NCI-H526 (cell line): ENCODE data around the gene KDM4C.

Experiments
- DNase-seq, 2 experiments: peaks; one replicate each; lab custom pipeline; 2025; lab: John Stamatoyannopoulos, UW

The KDM4C gene

GRCh38 chr9:6869081-6869948 lies 111.5 kb downstream of the KDM4C start:
- no peak for DNase-seq

GRCh38 chr9:6870149-6870548 lies 112.4 kb downstream of the KDM4C start:
- no peak for DNase-seq

DNA sequence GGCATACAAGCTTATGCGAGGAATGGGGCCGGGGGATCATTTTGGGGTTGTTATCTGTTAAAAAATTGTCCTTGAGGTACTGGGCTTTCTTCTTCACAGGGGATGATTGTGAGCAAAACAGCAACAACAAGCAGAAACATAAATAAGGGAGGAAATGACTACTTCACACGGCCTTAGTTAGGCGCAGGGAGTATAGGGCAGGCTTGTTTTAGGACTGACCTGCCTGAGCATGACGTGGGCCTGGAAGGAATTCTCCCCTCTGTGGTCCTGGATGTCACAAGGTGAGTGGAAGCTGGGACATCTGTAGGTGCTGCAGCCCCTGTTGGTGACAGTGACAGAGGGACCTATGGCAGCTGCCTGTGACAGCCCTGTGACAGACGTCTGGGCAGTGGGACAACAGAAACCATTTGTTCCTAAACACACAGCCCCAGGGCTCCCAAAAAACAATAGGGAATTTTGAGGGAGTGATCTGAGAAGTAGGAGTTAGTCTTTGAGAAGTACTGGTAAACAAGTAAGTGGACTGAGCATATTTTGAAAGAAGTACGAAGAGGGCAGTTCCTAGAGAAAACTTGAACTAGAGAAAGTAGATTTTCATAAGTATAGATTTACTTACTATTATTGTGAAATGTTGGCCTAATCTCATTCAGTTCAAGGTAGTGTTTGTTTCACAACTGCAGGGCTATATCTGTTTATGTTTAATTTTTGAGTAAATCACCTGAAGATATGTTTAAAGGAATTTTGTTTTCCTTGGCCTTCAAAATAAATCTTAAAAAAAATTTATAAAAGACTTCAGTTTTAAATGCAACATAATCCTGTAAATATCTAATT lies 113.1 kb downstream of the KDM4C start:
- DNase-seq: no peak

- DNase-seq: no peak
Measured at GRCh38 chr9:6873857-6874256, 116.1 kb downstream of the KDM4C start.

DNA sequence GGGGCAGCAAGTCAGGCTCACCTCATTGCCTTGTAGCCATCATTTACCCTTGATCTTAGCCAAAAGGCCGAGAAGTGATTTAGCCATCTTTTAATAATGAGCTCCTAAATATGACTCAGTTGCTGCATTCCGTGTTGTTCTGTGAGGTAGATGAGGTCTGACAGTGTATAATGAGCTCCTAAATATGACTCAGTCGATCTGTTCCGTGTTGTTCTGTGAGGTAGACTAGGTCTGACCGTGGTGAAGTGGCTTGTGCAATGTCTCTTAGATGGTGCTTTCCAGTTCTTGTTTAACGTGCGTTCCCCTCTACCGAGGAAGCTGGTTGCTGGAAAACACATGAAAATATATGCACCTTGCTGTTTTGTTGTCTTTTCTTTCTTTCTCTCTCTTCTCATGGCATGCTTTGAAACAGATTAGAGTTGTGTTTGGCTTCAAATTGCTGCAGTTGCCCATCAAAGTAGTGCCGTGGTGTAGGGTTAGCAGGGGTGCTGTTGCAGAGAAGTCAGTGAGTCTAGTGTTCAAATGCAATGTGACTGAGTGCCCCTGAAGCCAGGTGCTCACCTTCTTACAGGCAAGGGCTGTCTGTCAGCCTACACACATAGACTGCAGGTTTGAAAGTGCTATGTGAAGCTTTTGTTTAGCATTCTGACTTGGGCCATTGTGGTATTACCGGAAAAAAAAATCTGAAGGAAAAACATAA lies 118.6 kb downstream of the KDM4C start:
- DNase-seq: no peak

DNA sequence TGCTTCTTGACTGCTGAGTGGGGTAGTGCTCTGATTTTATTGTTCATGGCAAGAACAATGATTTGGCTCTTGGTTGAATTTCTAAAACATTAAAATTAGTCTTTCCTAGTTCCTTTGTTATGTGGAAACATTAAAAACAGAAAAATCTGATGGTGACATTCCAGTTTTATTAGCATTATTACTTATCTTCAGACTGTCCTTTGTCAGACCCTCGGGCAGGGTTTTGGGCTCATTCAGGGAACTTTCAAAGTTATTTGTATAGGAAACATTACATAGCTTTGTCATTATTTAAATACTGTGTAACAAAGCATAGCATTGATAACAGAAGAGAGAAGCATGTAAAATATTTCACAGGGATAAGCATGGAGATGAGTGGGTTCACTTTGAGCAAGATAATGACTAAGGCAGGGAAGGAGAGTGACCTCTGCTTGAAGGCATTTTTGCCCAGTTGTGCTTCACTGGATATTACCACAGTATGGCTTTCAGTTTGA lies 119.9 kb downstream of the KDM4C start:
- no peak for DNase-seq

- DNase-seq: no peak
Measured at GRCh38 chr9:6880626-6881025, 122.9 kb downstream of the KDM4C start.

DNA sequence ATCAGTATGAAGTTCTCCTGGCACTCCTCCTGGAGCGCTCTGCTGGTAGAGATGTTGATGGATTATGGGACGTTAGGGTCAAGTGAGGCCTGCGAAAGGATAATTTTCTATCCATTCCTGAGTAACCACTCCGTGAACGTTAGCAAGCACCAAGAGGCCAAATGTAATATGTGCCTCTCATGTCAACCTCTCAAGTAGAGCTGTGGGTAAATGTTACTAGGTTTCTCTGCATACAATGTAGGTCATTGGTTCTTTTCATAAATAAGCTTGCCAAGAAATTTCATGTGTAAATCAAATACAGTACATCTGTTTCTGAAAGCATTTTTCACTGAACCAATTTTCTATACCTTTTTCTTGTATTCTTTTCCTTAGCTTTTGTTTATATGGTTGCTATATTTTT lies 126.3 kb downstream of the KDM4C start:
- no peak for DNase-seq

GRCh38 chr9:6884990-6885389 lies 127.2 kb downstream of the KDM4C start:
- no peak for DNase-seq

GRCh38 chr9:6887051-6887450 lies 129.3 kb downstream of the KDM4C start:
- DNase-seq: no peak

DNA sequence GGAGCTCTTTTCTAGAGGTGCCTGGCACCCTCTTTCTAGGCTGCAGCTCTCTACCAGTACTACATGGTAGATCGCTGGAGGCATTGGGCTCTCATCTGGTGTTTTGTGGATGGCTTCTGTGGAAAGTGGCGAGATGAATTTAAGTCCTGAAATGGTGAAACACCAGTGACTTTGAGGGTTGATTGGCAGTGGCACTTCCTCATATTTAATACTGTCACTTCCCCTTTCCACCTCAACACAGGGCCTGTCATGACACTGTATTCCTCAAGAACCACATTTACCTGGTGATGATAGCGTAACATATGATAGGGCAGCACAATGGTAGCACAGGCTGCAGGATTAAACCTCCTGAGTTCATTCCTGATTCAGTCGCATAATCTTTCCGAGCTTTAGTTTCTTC lies 132.1 kb downstream of the KDM4C start:
- DNase-seq: no peak

GRCh38 chr9:6893350-6894131 lies 135.8 kb downstream of the KDM4C start:
- DNase-seq: no peak

- DNase-seq: no peak
Measured at GRCh38 chr9:6894135-6894534, 136.4 kb downstream of the KDM4C start.

GRCh38 chr9:6895754-6896153 lies 138.0 kb downstream of the KDM4C start:
- no peak for DNase-seq

DNA sequence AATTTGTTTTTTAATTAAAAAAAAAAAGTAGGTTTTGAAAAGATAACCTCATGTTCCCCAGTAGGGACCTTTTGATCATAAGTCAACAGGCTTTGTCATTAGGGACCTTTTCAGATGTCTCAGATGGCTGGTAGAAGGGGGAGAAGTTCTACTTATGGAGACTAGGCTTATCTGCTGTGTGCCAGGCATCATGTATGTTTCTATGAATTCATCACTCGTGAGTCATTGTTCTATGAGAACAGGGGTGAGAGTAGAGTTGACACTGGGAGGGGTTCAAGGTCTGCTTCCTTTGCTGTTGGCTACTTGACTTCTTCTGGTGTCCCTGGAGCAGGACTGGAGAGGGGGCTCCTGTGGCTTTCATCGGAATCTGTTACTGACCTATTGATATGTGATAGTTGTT lies 138.8 kb downstream of the KDM4C start:
- no peak for DNase-seq

- no peak for DNase-seq
Measured at GRCh38 chr9:6897207-6897822, 139.5 kb downstream of the KDM4C start.

DNA sequence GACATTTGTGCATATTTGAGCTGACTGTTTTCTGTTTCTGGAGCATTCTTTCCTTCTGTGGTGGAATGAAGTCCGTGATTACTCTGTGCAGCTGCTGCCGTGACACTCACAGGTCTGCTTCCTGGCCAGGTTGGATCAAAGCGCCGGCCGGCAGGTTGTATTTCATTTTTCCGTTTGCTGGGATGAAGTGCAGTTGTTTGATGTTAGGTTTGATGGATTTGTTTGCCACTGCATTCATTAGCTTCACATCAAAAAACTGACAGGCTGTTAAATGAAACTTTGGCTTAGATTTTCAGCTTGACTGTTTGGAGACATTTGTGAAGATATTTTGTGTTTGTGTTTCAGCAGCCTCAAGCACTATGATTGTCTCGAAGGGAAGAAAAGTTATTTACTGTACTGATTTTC lies 140.1 kb downstream of the KDM4C start:
- no peak for DNase-seq

DNA sequence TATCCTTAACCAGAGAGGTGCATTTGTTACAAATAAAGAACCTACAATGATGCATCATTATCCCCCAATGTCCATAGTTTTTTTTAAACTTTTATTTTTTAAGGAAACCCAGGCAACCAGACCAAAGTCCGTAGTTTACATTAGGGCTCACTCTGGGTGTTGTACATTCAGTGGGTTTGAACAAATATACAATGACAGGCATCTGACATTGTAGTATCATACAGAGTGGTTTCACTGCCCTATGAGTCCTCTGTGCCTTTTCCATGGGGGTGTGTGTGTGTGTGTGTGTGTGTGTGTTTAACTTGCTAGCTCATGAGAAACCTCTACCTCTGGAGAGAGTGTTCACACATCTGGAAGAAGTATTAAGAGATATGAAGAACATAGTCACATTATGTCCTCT lies 141.5 kb downstream of the KDM4C start:
- no peak for DNase-seq

DNA sequence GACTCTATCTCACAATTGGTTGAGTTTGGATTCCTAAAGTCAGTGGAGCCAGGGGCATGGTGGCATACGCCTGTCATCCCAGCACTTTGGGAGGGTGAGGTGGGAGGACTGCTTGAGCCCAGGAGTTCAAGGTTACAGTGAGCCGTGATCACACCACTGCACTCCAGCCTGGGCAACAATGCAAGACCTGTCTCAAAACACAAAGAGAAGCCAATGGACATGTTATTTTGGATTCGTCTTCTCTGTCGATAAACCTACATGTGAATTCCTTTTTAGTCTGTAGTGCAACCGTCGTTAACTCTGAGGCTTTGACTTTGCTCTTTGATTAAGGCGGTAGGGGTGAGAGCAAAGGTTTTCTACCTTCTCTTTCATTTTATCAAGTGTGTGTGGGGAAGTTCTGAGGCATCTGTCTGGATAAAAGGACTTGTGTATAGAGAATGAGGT lies 142.7 kb downstream of the KDM4C start:
- DNase-seq: no peak

GRCh38 chr9:6901180-6901579 lies 143.4 kb downstream of the KDM4C start:
- no peak for DNase-seq

DNA sequence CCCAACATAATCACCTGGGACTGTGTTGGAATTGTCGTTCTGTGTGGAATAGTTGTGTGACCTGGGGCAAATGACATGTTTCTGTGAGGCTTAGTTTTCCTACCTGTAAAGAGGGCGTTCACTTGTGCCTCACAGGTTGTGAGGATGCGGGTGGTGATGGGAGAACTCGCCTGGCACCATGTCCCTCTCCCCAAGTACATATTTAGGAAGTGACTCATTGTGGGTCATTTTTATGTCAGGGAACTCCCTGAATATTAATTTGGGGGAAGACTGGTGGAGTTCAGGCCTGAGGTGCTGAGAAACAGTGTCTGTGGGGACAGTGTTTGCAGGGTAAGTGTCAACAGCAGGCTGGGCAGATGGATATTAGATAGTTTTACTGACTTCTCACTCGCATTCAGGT lies 144.7 kb downstream of the KDM4C start:
- DNase-seq: no peak
